K562 (cell line): ENCODE results near the gene ABHD14A. TPM values are rescaled to one million over a fixed set of nuclear protein-coding genes. Genes with fewer than 3 reads are reported as not detected.

Experiments used
- ATAC-seq: fragments of 200-7000 bp; cut with Tn5 transposase; 3 replicates; pipeline ENCODE4 v1.9.1; 2020; ENCODE audit warnings: moderate library complexity
- BruUV-seq: library from RNA; stranded (reverse); fragments of 400-500 nt; replicated peaks from 2 replicates; lab custom pipeline; 2021; lab: Mats Ljungman, UMichigan
- CTCF ChIA-PET: fragments of 300-600 bp; formaldehyde crosslinking; extraction: SDS; loops from one replicate; lab custom pipeline; 2021; ENCODE audit warnings: low intra/inter-chr PET ratio; lab: Yijun Ruan, JAX
- POLR2A ChIA-PET: fragments of 300-600, 350-650 bp; sonication (Branson Sonifier 250); formaldehyde crosslinking; extraction: SDS; loops from one replicate; lab custom pipeline; 2021; ENCODE audit warnings: antibody characterized with exemption, inconsistent platforms; lab: Yijun Ruan, JAX
- DNase-seq, 4 experiments: peaks; one replicate each; pipeline versions ENCODE4 v3.0.0 to v3.0.0-alpha.2; 2011 to 2018; ENCODE audit warnings: low spot score in 3 of 4, mixed read lengths in 3 of 4; ENCODE audit errors: extremely low read depth in 1 of 4
- FAIRE-seq: peaks from 2 replicates; lab custom pipeline; 2011; peaks lifted over from hg19 to GRCh38; lab: Jason Lieb, UNC
- H2AFZ ChIP-seq: 2 replicates; pipeline ENCODE4 v1.6.0; 2011; ENCODE audit warnings: low read depth, low read length, control low read depth, inconsistent platforms
- H3K27ac ChIP-seq: fragments of 200-600 bp; 3 replicates; pipeline ENCODE4 v1.8.0; 2011; ENCODE audit warnings: low read depth, mild to moderate bottlenecking, control low read depth, inconsistent platforms, low read length, moderate library complexity, mixed read lengths; ENCODE audit errors: extremely low read depth
- H3K27me3 ChIP-seq, 2 experiments: fragments of 300-600 bp in 1 of 2; 2 replicates in 1 of 2; 3 replicates in 1 of 2; pipeline versions ENCODE4 v1.6.0 to v1.8.0; 2011; ENCODE audit warnings: inconsistent platforms in 2 of 2, low read length in 2 of 2, mild to moderate bottlenecking in 1 of 2, mixed read lengths in 1 of 2, moderate library complexity in 1 of 2; ENCODE audit not compliant: control insufficient read depth in 2 of 2, insufficient read depth in 2 of 2
- H3K36me3 ChIP-seq: fragments of 300-600 bp; 3 replicates; pipeline ENCODE4 v1.8.0; 2011; ENCODE audit warnings: mild to moderate bottlenecking, low read length, inconsistent platforms; ENCODE audit not compliant: control insufficient read depth, insufficient read depth
- H3K4me1 ChIP-seq, 2 experiments: fragments of 200-600 bp in 1 of 2; replicated peaks in 1 of 2; 2 replicates in 1 of 2; 3 replicates in 1 of 2; pipeline versions ENCODE4 v1.5.1 to v1.8.0; 2011; ENCODE audit warnings: inconsistent platforms in 2 of 2, low read length in 2 of 2, mild to moderate bottlenecking in 1 of 2, mixed read lengths in 1 of 2, moderate library complexity in 1 of 2; ENCODE audit not compliant: control insufficient read depth in 2 of 2, insufficient read depth in 2 of 2
- H3K4me2 ChIP-seq: 2 replicates; pipeline ENCODE4 v1.6.1; 2011; ENCODE audit warnings: low read length, control low read depth, inconsistent platforms, mixed read lengths; ENCODE audit not compliant: insufficient read depth
- H3K4me3 ChIP-seq: fragments of 200-600 bp; sonication (generic), shearing (Covaris generic); 2 replicates; pipeline ENCODE4 v1.5.1; 2016; ENCODE audit warnings: control low read depth, inconsistent platforms
- H3K79me2 ChIP-seq: fragments of 200-600 bp; 3 replicates; pipeline ENCODE4 v1.8.0; 2011; ENCODE audit warnings: low read length, inconsistent platforms; ENCODE audit not compliant: control insufficient read depth, insufficient read depth
- H3K9ac ChIP-seq, 2 experiments: 2 replicates each; pipeline versions ENCODE4 v1.6.0 to v1.6.1; 2011; ENCODE audit warnings: low read depth in 2 of 2, low read length in 2 of 2, control low read depth in 1 of 2, inconsistent platforms in 1 of 2, mild to moderate bottlenecking in 1 of 2, mixed read lengths in 1 of 2; ENCODE audit not compliant: insufficient read depth in 1 of 2
- H3K9me1 ChIP-seq: one replicate; pipeline ENCODE4 v1.6.0; 2011; ENCODE audit warnings: inconsistent platforms, mild to moderate bottlenecking, low read length, moderate library complexity; ENCODE audit not compliant: control insufficient read depth, insufficient read depth
- H3K9me3 ChIP-seq: replicated peaks from 2 replicates; pipeline ENCODE4 v1.5.1; 2011; ENCODE audit warnings: low read depth, low read length, inconsistent platforms; ENCODE audit not compliant: control insufficient read depth, insufficient read depth
- H4K20me1 ChIP-seq: replicated peaks from 2 replicates; pipeline ENCODE4 v1.6.1; 2011; ENCODE audit warnings: low read length, inconsistent platforms, mixed read lengths; ENCODE audit not compliant: control insufficient read depth, insufficient read depth
- BDP1 ChIP-seq: IDR thresholded peaks from 3 replicates; pipeline ENCODE4 v1.6.1; 2011; ENCODE audit not compliant: insufficient read length, insufficient read depth
- EHMT2 ChIP-seq: fragments of 450-650 bp; IDR thresholded peaks from 2 replicates; pipeline ENCODE4 v1.6.1; 2018; ENCODE audit warnings: antibody characterized with exemption
- GTF2E2 ChIP-seq: fragments of 200-800 bp; sonication (Bioruptor generic); IDR thresholded peaks from 2 replicates; pipeline ENCODE4 v1.6.1; 2016; ENCODE audit warnings: missing genetic modification characterization, missing compliant biosample characterization
- HMG20A ChIP-seq: fragments of 450-650 bp; formaldehyde crosslinking; conservative IDR thresholded peaks from 2 replicates; pipeline ENCODE4 v1.4.0; 2020; ENCODE audit warnings: mild to moderate bottlenecking, mixed read lengths
- JUND ChIP-seq, 2 experiments: IDR thresholded peaks; 2 replicates in 1 of 2; 3 replicates in 1 of 2; pipeline ENCODE4 v1.6.1; 2011; ENCODE audit warnings: borderline replicate concordance in 2 of 2, low read depth in 2 of 2, low read length in 2 of 2, improper control_type of control experiment in 1 of 2, missing biosample characterization in 1 of 2, missing genetic modification characterization in 1 of 2, missing genetic modification reagents in 1 of 2
- KAT7 ChIP-seq: sonication (generic); formaldehyde crosslinking; IDR thresholded peaks from 2 replicates; pipeline ENCODE4 v1.8.0; 2022; ENCODE audit warnings: missing genetic modification reagents, mild to moderate bottlenecking, borderline replicate concordance
- KLF13 ChIP-seq: fragments of 450-650 bp; IDR thresholded peaks from 2 replicates; pipeline ENCODE4 v1.6.1; 2016; ENCODE audit warnings: missing genetic modification characterization, low read depth, mild to moderate bottlenecking, missing compliant biosample characterization, moderate library complexity, borderline replicate concordance
- LARP7 ChIP-seq: fragments of 450-650 bp; IDR thresholded peaks from 2 replicates; pipeline ENCODE4 v1.6.1; 2016
- NELFE ChIP-seq: IDR thresholded peaks from 2 replicates; pipeline ENCODE4 v1.6.1; 2011; ENCODE audit warnings: mild to moderate bottlenecking; ENCODE audit not compliant: insufficient read depth, insufficient read length
- RNF219 ChIP-seq: fragments of 250-450 bp; sonication (Bioruptor Pico); IDR thresholded peaks from 2 replicates; pipeline ENCODE4 v1.5.0; 2022; ENCODE audit warnings: mild to moderate bottlenecking
- SNIP1 ChIP-seq: fragments of 450-650 bp; IDR thresholded peaks from 2 replicates; pipeline ENCODE4 v1.7.1; 2017; ENCODE audit warnings: low read depth, mild to moderate bottlenecking
- SNRNP70 ChIP-seq: fragments of 200-400 bp; formaldehyde crosslinking; optimal IDR thresholded peaks from 2 replicates; pipeline ENCODE3; 2017; ENCODE audit warnings: low read depth, low read length
- SUPT5H ChIP-seq: fragments of 450-650 bp; IDR thresholded peaks from 2 replicates; pipeline ENCODE4 v1.6.1; 2016
- TOE1 ChIP-seq, 2 experiments: fragments of 450-650 bp in 1 of 2; sonication (generic) in 1 of 2; formaldehyde crosslinking in 1 of 2; IDR thresholded peaks; 2 replicates each; pipeline versions ENCODE4 v1.7.1 to v1.8.0; 2016 to 2022; ENCODE audit warnings: borderline replicate concordance in 2 of 2, mild to moderate bottlenecking in 2 of 2, antibody characterized with exemption in 1 of 2, inconsistent platforms in 1 of 2, low read depth in 1 of 2, missing genetic modification reagents in 1 of 2, moderate library complexity in 1 of 2
- ZNF133 ChIP-seq: fragments of 250-450 bp; sonication (Bioruptor Pico); IDR thresholded peaks from 2 replicates; pipeline ENCODE4 v1.4.0; 2020; ENCODE audit warnings: mild to moderate bottlenecking
- ZNF764 ChIP-seq: fragments of 250-450 bp; sonication (Bioruptor Pico); IDR thresholded peaks from 2 replicates; pipeline ENCODE4 v1.4.0; 2020; ENCODE audit warnings: low read depth, mild to moderate bottlenecking, moderate library complexity
- WGBS: fragments of 100-300 bp; shearing (Covaris generic); methylation state at CpG from one replicate; pipeline ENCODE4 v1.1.6; 2016; ENCODE audit warnings: low coverage, mixed read lengths; ENCODE audit not compliant: insufficient coverage; ENCODE audit errors: missing lambda C conversion rate; 5-methylcytosine and 5-hydroxymethylcytosine counted together
- in situ Hi-C: fragments of 300-500 bp; cut with MboI; formaldehyde crosslinking; loops from 4 replicates; pipeline ENCODE4 v1.15.0; 2018; ENCODE audit warnings: inconsistent platforms, mixed read lengths
- intact Hi-C: fragments of 100-400 bp; cut with micrococcal nuclease; formaldehyde crosslinking; loops from 2 replicates; pipeline ENCODE4 v1.14.2; 2022
- polyA plus RNA-seq, 8 experiments: library from polyadenylated mRNA; depleted of rRNA in 4 of 8; stranded (reverse) in 5 of 8; unstranded in 3 of 8; fragments of >200 nt; fragmentation: Nextera tagmentation in 2 of 8; fragmentation: Illumina TruSeq in 1 of 8; extraction: Ambion mirVana in 2 of 8; extraction: Trizol in 1 of 8; gene quantifications; 2 replicates each; pipeline versions ENCODE4 v1.2.1 to v1.2.3, GENCODE V29; 2011 to 2014; ENCODE audit warnings: inconsistent platforms in 1 of 8, missing spikeins in 1 of 8
- total RNA-seq, 7 experiments: library from RNA; depleted of rRNA in 6 of 7; stranded (reverse); fragments of >200 nt in 6 of 7; fragmentation: Illumina TruSeq in 2 of 7; extraction: Trizol in 2 of 7; gene quantifications; 2 replicates each; pipeline versions ENCODE4 v1.2.1 to v1.2.3, GENCODE V29; 2011 to 2021; ENCODE audit warnings: low replicate concordance in 1 of 7
- TF ChIP-seq, protein P1 (sequence below): fragments of 250-450 bp; sonication (Bioruptor Pico); IDR thresholded peaks from 2 replicates; pipeline ENCODE4 v1.9.0; 2021; ENCODE audit warnings: mild to moderate bottlenecking
- TF ChIP-seq, protein P2 (sequence below): sonication (generic); formaldehyde crosslinking; IDR thresholded peaks from 2 replicates; pipeline ENCODE4 v1.8.0; 2022; ENCODE audit warnings: missing genetic modification reagents, mild to moderate bottlenecking, borderline replicate concordance

Gene ABHD14A
- total and polyA plus RNA-seq, 9 of the 15 experiments (the other 6 are each of a cell fraction or from before 2014, with no cell fraction given): 0.90 to 10.5 (median 8.3) TPM

DNA sequence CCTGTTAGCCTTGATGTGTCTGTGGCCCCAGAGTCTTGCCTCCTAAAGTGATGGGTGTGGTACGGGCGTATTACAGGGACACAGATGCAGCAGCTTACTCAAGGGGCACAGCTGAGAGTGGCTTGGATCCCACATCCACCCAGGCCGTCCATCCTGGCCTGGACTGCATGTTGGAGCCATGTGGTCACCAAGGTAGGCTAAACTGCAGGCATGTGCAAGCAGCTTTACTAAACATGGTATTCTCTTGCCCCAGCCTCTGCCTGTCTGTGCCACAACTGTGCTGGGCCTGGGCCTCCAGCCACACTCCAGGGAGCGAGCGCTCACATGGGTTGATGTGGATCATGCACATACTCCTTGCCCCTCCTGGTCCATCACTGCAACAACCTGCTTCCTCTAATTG is 25.7 kb upstream of the ABHD14A start:
- 51% methylated on average over 5 of the region's 5 CpGs for WGBS
- in situ Hi-C loops (no loop called here), intact Hi-C loops (no loop called here)
- Histone ChIP-seq H3K27me3 (peaks cover 0 to 4% of the 10 kb centered on the region in 2 experiments; a peak in 1 of 5 replicates), H4K20me1 (no peaks in the 10 kb centered on the region), H3K27ac (no peak overlapping the region), H3K4me3 (no peak overlapping the region), H3K4me1 (peaks cover 0 to under 1% of the 10 kb centered on the region in 2 experiments; a peak in 2 of 5 replicates), H3K9me1 (no peaks in the 10 kb centered on the region), H2AFZ (no peak overlapping the region), H3K79me2 (no peaks in the 10 kb centered on the region), H3K9me3 (no peaks in the 10 kb centered on the region), H3K36me3 (no peaks in the 10 kb centered on the region), H3K4me2 (no peak overlapping the region), H3K9ac (no peak overlapping the region)
- CTCF ChIA-PET: no interaction called here
- DNase-seq (no peak), ATAC-seq (no peak), FAIRE-seq (no peak)
- BruUV-seq: no TSS peak
- POLR2A ChIA-PET: interaction anchor here (0.6 to 1.5 kb wide), 2 partner anchors 14 to 139 kb away, joined by 3 read pairs; no protein-coding TSS in a partner anchor
- TF ChIP-seq HMG20A (CRISPR knock-in tag) (no peak), GTF2E2 (tag) (no peak), ZNF764 (CRISPR knock-in tag) (no peak), KLF13 (tag) (no peak), JUND (IDR thresholded peaks at IDR 0.05; ENCODE audit: borderline replicate concordance, low read depth, low read length) (no peak), JUND (tag; IDR thresholded peaks at IDR 0.05; ENCODE audit: borderline replicate concordance, low read depth, low read length) (no peak), SNRNP70 (no peak), LARP7 (no peak), ZNF133 (CRISPR knock-in tag) (no peak), EHMT2 (no peak), SUPT5H (no peak), TOE1 (IDR thresholded peaks at IDR 0.05; ENCODE audit: borderline replicate concordance) (no peak), TOE1 (CRISPR knock-in tag; IDR thresholded peaks at IDR 0.05; ENCODE audit: borderline replicate concordance, low read depth) (no peak), KAT7 (CRISPR knock-in tag) (no peak), RNF219 (CRISPR knock-in tag) (no peak), BDP1 (no peak), NELFE (no peak), SNIP1 (no peak)
- TF ChIP-seq, protein P1, sequence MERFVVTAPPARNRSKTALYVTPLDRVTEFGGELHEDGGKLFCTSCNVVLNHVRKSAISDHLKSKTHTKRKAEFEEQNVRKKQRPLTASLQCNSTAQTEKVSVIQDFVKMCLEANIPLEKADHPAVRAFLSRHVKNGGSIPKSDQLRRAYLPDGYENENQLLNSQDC (CRISPR knock-in tag): no peak
- TF ChIP-seq, protein P2, sequence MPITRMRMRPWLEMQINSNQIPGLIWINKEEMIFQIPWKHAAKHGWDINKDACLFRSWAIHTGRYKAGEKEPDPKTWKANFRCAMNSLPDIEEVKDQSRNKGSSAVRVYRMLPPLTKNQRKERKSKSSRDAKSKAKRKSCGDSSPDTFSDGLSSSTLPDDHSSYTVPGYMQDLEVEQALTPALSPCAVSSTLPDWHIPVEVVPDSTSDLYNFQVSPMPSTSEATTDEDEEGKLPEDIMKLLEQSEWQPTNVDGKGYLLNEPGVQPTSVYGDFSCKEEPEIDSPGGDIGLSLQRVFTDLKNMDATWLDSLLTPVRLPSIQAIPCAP (CRISPR knock-in tag): no peak
